Myocyte (in vitro differentiated cells): ENCODE measurements around the gene RNF141. TPM values are rescaled to one million over a fixed set of nuclear protein-coding genes. Genes with fewer than 3 reads are reported as not detected.

Experiments used
- DNase-seq: peaks from one replicate; pipeline ENCODE4 v3.0.0-alpha.2; 2012; ENCODE audit warnings: low read depth
- total RNA-seq: library from RNA; depleted of rRNA; stranded (reverse); fragments of >200 nt; gene quantifications from 2 replicates; pipeline ENCODE4 v1.2.3, GENCODE V29; 2014

The RNF141 gene
- total RNA-seq, 1 donor from 2014 or later: 29.6 TPM

- DNase-seq: no peak
Measured at GRCh38 chr11:10498426-10499250, 42.3 kb downstream of the RNF141 start.

- no peak for DNase-seq
Measured at GRCh38 chr11:10498022-10498400, 43.0 kb downstream of the RNF141 start.

- DNase-seq: no peak
Measured at GRCh38 chr11:10497371-10498021, 43.5 kb downstream of the RNF141 start.

- DNase-seq: peak; percentile 88
Measured at GRCh38 chr11:10496296-10496936, 44.6 kb downstream of the RNF141 start.

GRCh38 chr11:10495464-10495786 is 45.6 kb downstream of the RNF141 start:
- DNase-seq: no peak

GRCh38 chr11:10494636-10495463 is 46.1 kb downstream of the RNF141 start:
- no peak for DNase-seq

- DNase-seq: no peak
Measured at GRCh38 chr11:10493041-10493663, 47.8 kb downstream of the RNF141 start.

GRCh38 chr11:10492084-10492483 is 48.9 kb downstream of the RNF141 start:
- DNase-seq: no peak

GRCh38 chr11:10490398-10491241 is 50.4 kb downstream of the RNF141 start:
- DNase-seq: peak; percentile 99

GRCh38 chr11:10490032-10490397 is 51.0 kb downstream of the RNF141 start:
- DNase-seq: peak; percentile 70

GRCh38 chr11:10488934-10489691 is 51.9 kb downstream of the RNF141 start:
- DNase-seq: no peak

- no peak for DNase-seq
Measured at GRCh38 chr11:10488121-10488933, 52.7 kb downstream of the RNF141 start.

- DNase-seq: no peak
Measured at GRCh38 chr11:10487002-10487647, 53.9 kb downstream of the RNF141 start.

- DNase-seq: no peak
Measured at GRCh38 chr11:10486161-10486840, 54.7 kb downstream of the RNF141 start.

GRCh38 chr11:10485646-10486045 is 55.3 kb downstream of the RNF141 start:
- no peak for DNase-seq

- no peak for DNase-seq
Measured at GRCh38 chr11:10484461-10485180, 56.4 kb downstream of the RNF141 start.

- no peak for DNase-seq
Measured at GRCh38 chr11:10483584-10483983, 57.4 kb downstream of the RNF141 start.
